GM21381 (cell line): ENCODE measurements around the gene ABCA1.
"Not testable (repeated sequence)": the region's sequence is repeated elsewhere in the genome, so short reads cannot be mapped to it uniquely, and the experiment has no call there.

Experiments
- ATAC-seq: cut with Tn5 transposase; IDR thresholded peaks from one replicate; pipeline ENCODE4 v1.9.1; 2021; ENCODE audit warnings: mild to moderate bottlenecking, moderate library complexity; ENCODE audit not compliant: unreplicated experiment

The ABCA1 gene

GRCh38 chr9:104948277-104948676 is 20.3 kb upstream of the ABCA1 start:
- ATAC-seq, result no peak

DNA sequence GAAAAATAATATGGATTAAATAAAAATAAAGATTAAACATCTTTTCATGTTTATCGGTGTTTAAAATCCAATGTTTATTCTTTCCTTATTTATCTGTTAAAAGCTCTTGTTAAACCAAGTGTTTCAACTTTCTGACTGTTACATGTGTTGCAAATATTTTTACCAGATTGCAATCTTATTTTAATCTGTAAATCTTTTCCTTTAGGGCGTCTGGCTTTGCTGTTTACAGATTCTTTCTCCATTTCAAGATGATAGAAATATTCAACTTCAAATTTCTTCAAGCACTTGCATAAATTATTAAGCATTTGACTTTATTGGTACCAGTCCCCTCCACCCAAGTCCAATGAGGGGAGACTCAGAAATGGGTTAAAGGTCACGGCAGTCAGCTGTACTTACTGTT is 16.9 kb upstream of the ABCA1 start:
- no peak for ATAC-seq

GRCh38 chr9:104944356-104944755 is 16.4 kb upstream of the ABCA1 start:
- ATAC-seq, result no peak

GRCh38 chr9:104941597-104941996 is 13.6 kb upstream of the ABCA1 start:
- ATAC-seq, result no peak

- ATAC-seq, result no peak
Measured at GRCh38 chr9:104936291-104936690, 8.3 kb upstream of the ABCA1 start.

DNA sequence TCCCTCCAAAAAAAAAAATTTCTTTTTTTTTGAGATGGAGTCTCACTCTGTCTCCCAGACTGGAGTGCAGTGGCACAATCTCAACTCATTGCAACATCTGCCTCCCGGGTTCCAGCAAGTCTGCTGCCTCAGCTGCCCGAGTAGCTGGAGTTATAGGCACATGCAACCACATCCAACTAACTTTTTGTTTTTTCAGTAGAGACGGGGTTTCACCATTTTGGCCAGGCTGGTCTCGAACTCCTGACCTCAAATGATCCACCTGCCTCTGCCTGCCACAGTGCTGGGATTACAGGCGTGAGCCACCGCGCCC is 7.5 kb upstream of the ABCA1 start:
- not testable (repeated sequence) for ATAC-seq

DNA sequence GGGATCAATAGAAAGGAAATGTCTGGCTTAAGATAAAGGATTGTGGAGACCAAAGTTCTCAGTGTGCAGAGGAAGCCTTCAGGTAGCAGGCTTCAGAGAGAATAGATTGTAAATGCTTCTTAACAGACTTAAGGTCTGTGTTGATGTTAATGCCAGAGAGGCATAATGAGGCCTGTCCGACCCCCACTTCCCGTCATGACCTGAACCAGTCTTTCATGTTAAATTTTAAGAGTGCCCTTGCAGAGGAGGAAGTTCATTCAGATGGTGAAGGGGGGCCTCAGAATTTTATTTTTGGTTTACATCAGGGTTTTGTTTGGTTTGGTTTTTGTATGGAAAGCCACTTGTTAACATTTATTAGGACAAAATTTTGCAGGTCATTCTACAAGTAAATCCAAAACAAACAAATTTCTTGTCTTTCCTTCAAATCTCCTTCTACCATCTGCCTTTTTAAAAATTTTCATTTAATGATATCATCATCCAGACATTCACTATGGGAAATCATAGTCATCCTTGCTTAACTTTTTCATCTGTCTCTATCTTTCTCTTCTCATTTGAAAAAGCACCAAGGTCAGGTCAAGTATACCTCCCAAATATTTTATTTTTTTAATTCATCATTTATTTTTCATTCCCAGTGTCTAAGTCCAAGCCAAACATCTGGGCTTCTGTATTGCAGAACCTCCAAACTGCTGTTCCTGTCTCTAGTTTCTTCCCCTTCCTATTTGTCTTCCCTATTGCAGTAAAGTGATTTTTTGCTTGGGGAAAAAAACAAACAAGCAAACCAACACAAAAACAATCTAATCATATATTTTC is 6.9 kb upstream of the ABCA1 start:
- ATAC-seq, result no peak

- not testable (repeated sequence) for ATAC-seq
Measured at GRCh38 chr9:104933091-104933490, 5.1 kb upstream of the ABCA1 start.

DNA sequence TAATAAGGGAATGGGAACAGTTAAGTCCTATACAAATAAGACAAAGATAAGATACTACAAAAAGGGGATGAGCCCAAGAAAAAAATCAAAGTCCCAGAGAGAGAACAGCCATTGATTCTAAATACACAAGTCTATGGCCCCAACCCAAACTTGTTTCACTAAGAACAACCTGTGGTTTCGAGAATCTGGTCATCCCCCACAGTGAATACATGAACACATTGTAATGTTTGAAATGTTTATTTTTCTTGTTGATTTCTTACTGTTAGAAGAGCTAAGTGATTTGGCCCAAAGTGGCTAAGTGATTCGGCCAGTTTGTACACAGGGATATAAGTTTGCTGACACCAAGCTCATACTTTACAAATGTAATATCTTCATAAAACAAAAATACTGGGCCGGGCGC is 3.3 kb upstream of the ABCA1 start:
- no peak for ATAC-seq

GRCh38 chr9:104927216-104927911 is 591 bp downstream of the ABCA1 start:
- peak; percentile 9 for ATAC-seq

DNA sequence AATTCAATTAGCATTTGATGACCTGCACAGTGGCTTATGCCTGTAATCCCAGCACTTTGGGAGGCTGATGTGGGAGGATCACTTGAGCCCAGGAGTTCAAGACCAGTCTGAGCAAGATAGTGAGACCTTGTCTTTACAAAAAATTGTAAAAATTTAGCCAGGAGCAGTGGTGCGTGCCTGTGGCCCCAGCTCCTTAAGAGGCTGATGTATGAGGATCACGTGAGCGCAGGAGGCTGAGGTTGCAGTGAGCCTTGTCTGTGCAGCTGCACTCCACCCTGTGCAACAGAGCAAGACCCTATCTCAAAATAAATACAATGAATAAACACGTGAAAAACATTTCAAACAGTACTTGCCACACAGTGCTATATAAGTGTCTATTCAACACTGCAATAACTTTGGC is 4.2 kb downstream of the ABCA1 start:
- ATAC-seq, result peak; percentile 35

DNA sequence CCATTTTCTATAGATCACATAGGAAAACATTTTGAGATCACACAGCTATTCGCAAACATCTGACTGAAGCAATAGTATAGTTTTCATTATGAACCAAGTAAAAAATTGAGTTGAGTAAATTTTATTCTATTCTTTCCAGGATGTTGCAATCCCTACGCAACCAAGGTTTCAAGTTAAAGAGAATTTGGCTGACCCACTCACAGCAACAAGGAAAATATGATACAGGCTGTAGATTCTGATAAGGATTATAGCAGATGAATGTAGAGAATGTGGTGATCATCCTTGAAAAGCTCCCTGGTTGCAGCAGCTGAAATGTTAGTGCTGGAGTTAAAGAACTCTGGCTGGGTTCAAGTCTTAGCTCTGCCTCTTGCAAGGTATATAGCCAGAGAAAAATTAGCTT is 4.7 kb downstream of the ABCA1 start:
- no peak for ATAC-seq

GRCh38 chr9:104922748-104923147 is 5.2 kb downstream of the ABCA1 start:
- not testable (repeated sequence) for ATAC-seq

DNA sequence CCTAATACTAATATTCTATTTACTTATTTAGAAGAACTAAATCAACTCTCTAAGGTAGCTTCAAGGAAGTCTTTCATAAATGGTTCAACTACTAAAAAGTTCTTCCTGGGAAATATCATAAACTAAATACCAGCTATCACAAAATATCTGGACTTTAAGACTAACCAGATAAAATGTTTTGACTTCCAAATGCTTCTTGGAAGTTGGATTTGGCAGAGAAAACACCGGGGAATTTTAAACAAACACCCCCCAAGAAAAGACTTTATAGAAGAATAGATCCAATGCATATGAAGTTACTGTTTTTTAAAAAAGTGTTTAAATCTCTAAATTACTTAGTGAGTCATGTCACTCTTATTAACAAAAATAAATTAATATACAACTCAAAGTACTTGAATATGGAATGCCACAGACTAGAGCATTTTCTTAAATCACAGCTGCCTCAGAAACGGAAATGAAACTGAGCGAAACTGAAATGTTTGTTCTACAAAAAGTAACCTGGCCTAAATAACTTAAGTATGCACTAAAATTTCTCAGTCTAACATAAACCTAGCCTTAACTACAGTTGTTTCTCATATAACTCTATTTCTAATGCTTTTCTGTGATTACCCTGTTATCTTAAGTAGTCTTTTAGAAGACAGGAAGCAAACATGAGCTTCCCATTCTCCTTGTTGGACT is 6.8 kb downstream of the ABCA1 start:
- no peak for ATAC-seq

DNA sequence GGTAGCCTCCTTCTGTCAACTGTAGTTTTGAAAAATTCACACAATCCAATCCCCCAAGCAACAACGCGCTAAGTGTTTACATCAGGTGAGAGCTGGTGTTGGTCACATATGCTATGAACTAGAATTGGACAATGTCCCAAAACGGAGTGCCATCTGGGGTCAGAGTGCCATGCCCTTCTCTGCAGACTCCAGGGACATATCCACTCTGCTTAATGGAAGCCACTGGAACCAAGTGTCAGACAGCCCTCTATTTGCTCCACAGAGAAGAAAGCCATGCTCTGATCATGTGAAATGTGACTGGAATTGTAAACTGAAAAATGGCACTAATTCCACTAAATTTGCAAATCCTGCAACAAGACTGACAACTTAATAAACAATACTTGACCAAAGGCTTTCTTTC is 12.2 kb downstream of the ABCA1 start:
- no peak for ATAC-seq

GRCh38 chr9:104915049-104915448 is 12.9 kb downstream of the ABCA1 start:
- no peak for ATAC-seq

DNA sequence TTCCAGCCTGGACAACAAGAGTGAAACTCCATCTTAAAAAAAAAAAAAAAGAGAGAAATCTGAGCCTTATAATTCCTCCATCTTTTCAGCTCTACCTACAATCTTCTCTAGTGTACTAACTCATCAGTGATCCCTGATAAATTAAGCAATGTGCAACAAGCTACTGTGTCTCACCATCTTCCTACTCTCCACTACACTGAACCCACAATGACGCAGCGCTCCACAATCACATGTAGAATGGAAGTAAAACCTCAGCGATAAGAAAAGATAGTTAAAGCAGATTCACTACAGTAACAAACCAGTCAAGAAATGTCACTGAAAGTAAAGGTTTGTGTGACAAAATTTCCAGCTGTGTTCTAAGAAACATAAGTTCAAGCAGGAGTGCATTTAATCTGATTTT is 13.5 kb downstream of the ABCA1 start:
- no peak for ATAC-seq

GRCh38 chr9:104912606-104913005 is 15.3 kb downstream of the ABCA1 start:
- ATAC-seq, result no peak

DNA sequence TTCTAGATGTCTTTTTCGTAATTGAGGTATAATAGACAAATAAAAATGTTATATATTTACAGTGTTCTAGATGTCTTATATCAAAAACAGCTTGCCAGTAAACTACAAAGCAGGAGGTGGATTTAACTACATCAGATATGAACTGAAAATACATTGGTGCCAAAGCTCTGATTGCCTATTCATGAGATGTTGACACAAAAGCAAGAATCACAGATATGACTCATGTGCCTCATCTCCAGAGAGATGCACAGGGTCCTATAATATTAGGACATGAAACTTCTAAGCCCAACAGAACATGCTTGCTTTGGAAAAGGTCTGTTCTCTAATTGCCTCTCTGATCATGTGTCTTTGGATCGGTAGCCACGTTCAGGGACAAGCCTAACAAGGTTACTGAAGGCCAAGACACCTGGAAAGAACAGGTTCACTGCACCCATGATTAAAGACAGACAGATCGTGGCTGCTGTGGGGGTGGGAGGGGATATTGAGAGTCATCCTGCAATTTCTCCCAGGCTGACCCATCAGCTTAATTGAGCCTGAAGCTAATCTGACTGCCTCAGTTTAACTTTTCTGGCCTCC is 16.8 kb downstream of the ABCA1 start:
- ATAC-seq, result no peak

GRCh38 chr9:104907278-104907951 is 20.5 kb downstream of the ABCA1 start:
- no peak for ATAC-seq
